LNCaP clone FGC (cell line): ENCODE results near the gene RBP3.

Experiments
- DNase-seq: peaks from one replicate; pipeline ENCODE4 v3.0.0-alpha.2; 2011; ENCODE audit warnings: low read depth
- H3K4me3 ChIP-seq: 2 replicates; pipeline ENCODE4 v1.5.1; 2011; ENCODE audit warnings: mild to moderate bottlenecking, low read depth, low read length, control low read depth
- CTCF ChIP-seq: IDR thresholded peaks from 2 replicates; pipeline ENCODE4 v1.5.1; 2012; ENCODE audit warnings: mild to moderate bottlenecking; ENCODE audit not compliant: control insufficient read depth, insufficient read depth; ENCODE audit errors: extremely low read depth

The RBP3 gene

GRCh38 chr10:47339759-47340607 lies 8.2 kb upstream of the RBP3 start:
- no peak overlapping the region for H3K4me3 ChIP-seq
- DNase-seq = no peak
- TF ChIP-seq CTCF = no peak

- DNase-seq = no peak
- TF ChIP-seq CTCF = peak; percentile 98
- no peak overlapping the region for H3K4me3 ChIP-seq
Measured at GRCh38 chr10:47340608-47341170, 7.5 kb upstream of the RBP3 start.

GRCh38 chr10:47344996-47345870 lies 2.9 kb upstream of the RBP3 start:
- H3K4me3 ChIP-seq = no peak overlapping the region
- TF ChIP-seq CTCF = no peak
- no peak for DNase-seq

GRCh38 chr10:47346581-47347302 lies 1.4 kb upstream of the RBP3 start:
- H3K4me3 ChIP-seq = no peak overlapping the region
- DNase-seq = peak; percentile 26
- no peak for TF ChIP-seq CTCF

GRCh38 chr10:47347303-47347675 lies 874 bp upstream of the RBP3 start:
- DNase-seq = no peak
- no peak for TF ChIP-seq CTCF
- no peak overlapping the region for H3K4me3 ChIP-seq

- H3K4me3 ChIP-seq = no peak overlapping the region
- no peak for TF ChIP-seq CTCF
- no peak for DNase-seq
Measured at GRCh38 chr10:47348661-47349470, 703 bp downstream of the RBP3 start.
